Measurements from ENCODE around the gene DOCK1.

DOCK1 gene

DNA sequence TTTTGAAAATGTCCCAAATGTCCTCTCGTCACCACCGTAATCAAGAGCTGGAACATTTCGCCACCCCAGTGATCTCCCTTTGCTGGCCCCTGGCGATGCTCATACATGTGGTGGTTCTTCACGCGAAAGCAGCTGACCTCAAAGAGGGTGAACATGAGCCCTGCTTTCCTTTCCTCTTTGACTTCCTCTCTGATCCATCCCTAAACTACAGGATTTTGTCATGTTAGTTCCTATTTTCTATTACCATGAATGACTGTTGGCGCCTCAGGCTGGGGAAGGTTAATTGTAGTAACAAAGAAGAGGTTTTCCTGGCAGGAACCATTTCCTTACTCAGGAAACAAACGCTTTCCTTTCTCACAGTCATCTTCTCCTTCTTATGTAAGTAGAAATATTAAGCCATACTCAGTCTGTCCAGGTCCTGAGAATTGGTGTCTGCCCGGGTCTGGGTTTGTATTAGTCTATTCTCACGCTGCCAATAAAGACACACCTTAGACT, 176.7 kb downstream of the DOCK1 start:
- H2BK12ac ChIP-seq (ENCODE audit: low read length): no peak overlapping the region
- no peak overlapping the region for H3K4me3 ChIP-seq (ENCODE audit: low read depth, low read length)
- no peak overlapping the region for H4K91ac ChIP-seq (ENCODE audit: low read depth, low read length)
- H2AFZ ChIP-seq (ENCODE audit: insufficient read depth, low read length, poor library complexity): no peak overlapping the region
- H3K9ac ChIP-seq (ENCODE audit: low read length): no peak overlapping the region
- H2AK5ac ChIP-seq (ENCODE audit: low read length): no peak overlapping the region
- peaks cover 1% of the 10 kb centered on the region for H3K9me3 ChIP-seq (ENCODE audit: insufficient read depth, low read depth, low read length)
- DNase-seq: no peak
- no peak overlapping the region for H3K4ac ChIP-seq (ENCODE audit: low read depth, low read length)
- no peak overlapping the region for H3K14ac ChIP-seq (ENCODE audit: low read length)
- WGBS (ENCODE audit: extremely low coverage, insufficient coverage, insufficient read length): no CpG with 5 or more reads among the region's 10 CpGs
- no peaks in the 10 kb centered on the region for H3K79me2 ChIP-seq (ENCODE audit: control insufficient read depth, insufficient read depth, low read length, poor library complexity)
- H3K18ac ChIP-seq (ENCODE audit: low read length): no peak overlapping the region
- no peak overlapping the region for H2BK120ac ChIP-seq (ENCODE audit: insufficient read depth, low read length, poor library complexity)
- H3K27ac ChIP-seq (ENCODE audit: low read depth, low read length): no peak overlapping the region
- H4K12ac ChIP-seq (ENCODE audit: low read depth, low read length): no peak overlapping the region
- H2BK5ac ChIP-seq (ENCODE audit: low read depth, low read length, poor library complexity): no peak overlapping the region
- H3K4me2 ChIP-seq (ENCODE audit: low read length): no peak overlapping the region
- peaks cover 16 to 27% of the 10 kb centered on the region in 2 experiments for H3K36me3 ChIP-seq (ENCODE audit: control insufficient read depth in 1 of 2, insufficient read depth in 2 of 2, low read length in 2 of 2)
- no peak overlapping the region for H4K8ac ChIP-seq (ENCODE audit: low read depth, low read length)
- no peaks in the 10 kb centered on the region for H3K79me1 ChIP-seq (ENCODE audit: low read length)
- no peak overlapping the region for H3K23ac ChIP-seq (ENCODE audit: low read length)
- no peaks in the 10 kb centered on the region for H3K27me3 ChIP-seq (ENCODE audit: insufficient read depth, low read length)
- H3K4me1 ChIP-seq (ENCODE audit: control insufficient read depth in 1 of 2, insufficient read depth in 2 of 2, low read length in 2 of 2): no peaks in the 10 kb centered on the region

DNA sequence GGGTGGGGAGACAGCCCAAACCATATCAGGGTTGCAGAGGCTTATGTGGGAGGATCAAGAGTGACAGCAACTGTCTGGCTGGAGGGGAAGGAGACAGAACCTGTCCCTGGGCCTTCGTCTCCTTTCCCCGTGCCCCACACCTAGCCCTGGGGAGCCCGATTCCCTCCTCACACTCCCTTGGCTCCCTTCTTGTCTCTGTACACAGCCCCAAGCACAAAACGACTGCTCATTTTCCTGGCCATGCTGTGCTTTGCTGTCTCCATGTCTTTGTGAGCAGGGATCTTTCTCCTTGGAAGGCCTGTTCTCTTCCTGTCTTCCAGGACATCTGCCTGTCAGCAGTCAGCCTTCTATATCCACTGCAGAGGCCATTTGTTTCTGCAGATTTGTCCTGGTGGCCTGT, 177.4 kb downstream of the DOCK1 start:
- Histone ChIP-seq H3K4ac (ENCODE audit: low read depth, low read length) (no peak overlapping the region), H4K8ac (ENCODE audit: low read depth, low read length) (no peak overlapping the region), H3K4me2 (ENCODE audit: low read length) (no peak overlapping the region), H3K4me3 (ENCODE audit: low read depth, low read length) (no peak overlapping the region), H3K23ac (ENCODE audit: low read length) (no peak overlapping the region), H3K79me2 (ENCODE audit: control insufficient read depth, insufficient read depth, low read length, poor library complexity) (no peaks in the 10 kb centered on the region), H3K36me3 (ENCODE audit: control insufficient read depth in 1 of 2, insufficient read depth in 2 of 2, low read length in 2 of 2) (peaks cover 16 to 23% of the 10 kb centered on the region in 2 experiments), H3K27me3 (ENCODE audit: insufficient read depth, low read length) (no peaks in the 10 kb centered on the region), H4K12ac (ENCODE audit: low read depth, low read length) (no peak overlapping the region), H2BK12ac (ENCODE audit: low read length) (no peak overlapping the region), H3K27ac (ENCODE audit: low read depth, low read length) (no peak overlapping the region), H3K9me3 (ENCODE audit: insufficient read depth, low read depth, low read length) (peaks cover 1% of the 10 kb centered on the region), H3K4me1 (ENCODE audit: control insufficient read depth in 1 of 2, insufficient read depth in 2 of 2, low read length in 2 of 2) (no peaks in the 10 kb centered on the region), H2AFZ (ENCODE audit: insufficient read depth, low read length, poor library complexity) (no peak overlapping the region), H3K18ac (ENCODE audit: low read length) (no peak overlapping the region), H3K14ac (ENCODE audit: low read length) (no peak overlapping the region), H4K91ac (ENCODE audit: low read depth, low read length) (no peak overlapping the region), H2BK120ac (ENCODE audit: insufficient read depth, low read length, poor library complexity) (no peak overlapping the region), H2AK5ac (ENCODE audit: low read length) (no peak overlapping the region), H2BK5ac (ENCODE audit: low read depth, low read length, poor library complexity) (no peak overlapping the region), H3K9ac (ENCODE audit: low read length) (no peak overlapping the region), H3K79me1 (ENCODE audit: low read length) (no peaks in the 10 kb centered on the region)
- no peak for DNase-seq
- no CpG with 5 or more reads among the region's 4 CpGs for WGBS (ENCODE audit: extremely low coverage, insufficient coverage, insufficient read length)

DNA sequence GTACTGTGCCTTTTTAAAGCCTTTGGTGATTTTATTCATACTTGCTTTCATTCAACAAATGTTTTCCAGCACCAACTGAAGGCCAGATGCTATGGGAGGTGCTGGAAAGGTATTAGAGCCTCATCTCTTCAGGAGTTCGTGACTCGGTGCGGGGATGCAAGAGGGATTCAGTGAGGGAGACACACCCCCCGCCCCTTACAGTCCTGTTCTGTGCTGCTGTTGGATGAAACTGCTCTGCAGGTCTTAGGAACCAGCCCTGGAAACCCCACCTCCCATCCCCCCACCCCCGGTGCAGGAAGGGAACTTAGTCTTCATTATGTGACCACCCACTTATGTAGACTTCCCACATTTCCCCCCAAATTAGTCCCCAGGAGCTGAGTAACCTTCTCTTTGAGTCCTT, 180.7 kb downstream of the DOCK1 start:
- no CpG with 5 or more reads among the region's 5 CpGs for WGBS (ENCODE audit: extremely low coverage, insufficient coverage, insufficient read length)

DNA sequence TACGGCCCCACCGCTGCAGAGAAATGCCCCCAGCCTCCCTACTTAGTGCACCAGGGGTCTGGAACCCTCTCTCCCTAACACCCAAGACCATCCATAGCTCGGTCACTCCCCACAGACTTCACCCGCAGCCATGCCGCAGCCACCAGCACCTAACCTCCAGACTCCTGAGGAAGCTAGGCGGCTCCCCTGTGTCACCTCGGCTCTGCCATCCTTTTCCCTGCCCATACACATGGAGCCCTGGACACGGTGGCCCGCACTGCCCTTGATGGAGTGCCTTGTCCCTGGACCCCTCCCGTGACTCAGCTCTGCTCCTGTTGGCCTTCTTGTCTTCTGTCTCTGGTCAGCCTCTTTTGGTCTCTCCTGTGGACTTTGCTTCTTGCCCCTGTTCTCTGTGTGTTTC, 183.7 kb downstream of the DOCK1 start:
- Histone ChIP-seq H3K4me2 (ENCODE audit: low read length) (no peak overlapping the region), H2BK12ac (ENCODE audit: low read length) (no peak overlapping the region), H3K36me3 (ENCODE audit: control insufficient read depth in 1 of 2, insufficient read depth in 2 of 2, low read length in 2 of 2) (peaks cover 6 to 13% of the 10 kb centered on the region in 2 experiments), H3K27ac (ENCODE audit: low read depth, low read length) (no peak overlapping the region), H4K12ac (ENCODE audit: low read depth, low read length) (no peak overlapping the region), H3K18ac (ENCODE audit: low read length) (no peak overlapping the region), H3K9ac (ENCODE audit: low read length) (no peak overlapping the region), H3K9me3 (ENCODE audit: insufficient read depth, low read depth, low read length) (peaks cover 1% of the 10 kb centered on the region), H3K79me2 (ENCODE audit: control insufficient read depth, insufficient read depth, low read length, poor library complexity) (no peaks in the 10 kb centered on the region), H2AFZ (ENCODE audit: insufficient read depth, low read length, poor library complexity) (no peak overlapping the region), H3K4me3 (ENCODE audit: low read depth, low read length) (no peak overlapping the region), H2BK120ac (ENCODE audit: insufficient read depth, low read length, poor library complexity) (no peak overlapping the region), H3K14ac (ENCODE audit: low read length) (no peak overlapping the region), H2AK5ac (ENCODE audit: low read length) (no peak overlapping the region), H4K8ac (ENCODE audit: low read depth, low read length) (no peak overlapping the region), H3K4ac (ENCODE audit: low read depth, low read length) (no peak overlapping the region), H3K79me1 (ENCODE audit: low read length) (no peaks in the 10 kb centered on the region), H4K91ac (ENCODE audit: low read depth, low read length) (no peak overlapping the region), H2BK5ac (ENCODE audit: low read depth, low read length, poor library complexity) (no peak overlapping the region), H3K27me3 (ENCODE audit: insufficient read depth, low read length) (no peaks in the 10 kb centered on the region), H3K23ac (ENCODE audit: low read length) (no peak overlapping the region), H3K4me1 (ENCODE audit: control insufficient read depth in 1 of 2, insufficient read depth in 2 of 2, low read length in 2 of 2) (no peaks in the 10 kb centered on the region)
- no peak for DNase-seq
- WGBS (ENCODE audit: extremely low coverage, insufficient coverage, insufficient read length): no CpG with 5 or more reads among the region's 10 CpGs

More for the DNA sequence above, 180.7 kb downstream of the DOCK1 start:
- Histone ChIP-seq H4K8ac (ENCODE audit: low read depth, low read length) (no peak overlapping the region), H3K4me1 (ENCODE audit: control insufficient read depth in 1 of 2, insufficient read depth in 2 of 2, low read length in 2 of 2) (no peaks in the 10 kb centered on the region), H4K91ac (ENCODE audit: low read depth, low read length) (no peak overlapping the region), H2BK5ac (ENCODE audit: low read depth, low read length, poor library complexity) (no peak overlapping the region), H2AFZ (ENCODE audit: insufficient read depth, low read length, poor library complexity) (no peak overlapping the region), H3K79me1 (ENCODE audit: low read length) (no peaks in the 10 kb centered on the region), H3K4ac (ENCODE audit: low read depth, low read length) (no peak overlapping the region), H3K79me2 (ENCODE audit: control insufficient read depth, insufficient read depth, low read length, poor library complexity) (no peaks in the 10 kb centered on the region), H3K23ac (ENCODE audit: low read length) (no peak overlapping the region), H3K36me3 (ENCODE audit: control insufficient read depth in 1 of 2, insufficient read depth in 2 of 2, low read length in 2 of 2) (peaks cover 17 to 29% of the 10 kb centered on the region in 2 experiments), H2BK12ac (ENCODE audit: low read length) (no peak overlapping the region), H3K4me2 (ENCODE audit: low read length) (no peak overlapping the region), H2BK120ac (ENCODE audit: insufficient read depth, low read length, poor library complexity) (no peak overlapping the region), H2AK5ac (ENCODE audit: low read length) (no peak overlapping the region), H3K14ac (ENCODE audit: low read length) (no peak overlapping the region), H3K27ac (ENCODE audit: low read depth, low read length) (no peak overlapping the region), H3K9me3 (ENCODE audit: insufficient read depth, low read depth, low read length) (peaks cover 1% of the 10 kb centered on the region), H4K12ac (ENCODE audit: low read depth, low read length) (no peak overlapping the region), H3K18ac (ENCODE audit: low read length) (no peak overlapping the region), H3K27me3 (ENCODE audit: insufficient read depth, low read length) (no peaks in the 10 kb centered on the region), H3K9ac (ENCODE audit: low read length) (no peak overlapping the region), H3K4me3 (ENCODE audit: low read depth, low read length) (no peak overlapping the region)
- DNase-seq: no peak

All from trophoblast cell (in vitro differentiated cells and primary cell).